Astrocyte of the cerebellum (primary cell): Measurements from ENCODE around the gene ARHGEF28.
A peak's percentile ranks its signal among the peaks of the same experiment; 100 is the strongest.

ENCODE experiments used
- DNase-seq: peaks from one replicate; pipeline ENCODE4 v3.0.0-alpha.2; 2011; ENCODE audit warnings: low read depth
- H3K4me3 ChIP-seq: 2 replicates; pipeline ENCODE4 v1.5.1; 2011; ENCODE audit warnings: mild to moderate bottlenecking, low read depth, low read length, moderate library complexity
- CTCF ChIP-seq: IDR thresholded peaks from 2 replicates; pipeline ENCODE4 v1.5.1; 2012; ENCODE audit warnings: low read length, low read depth, moderate library complexity, mild to moderate bottlenecking; ENCODE audit errors: missing control alignments
- in situ Hi-C: cut with HindIII; loops from 2 replicates; pipeline ENCODE4 v1.10.0; 2017; ENCODE audit warnings: low sequenced_read_pairs

Gene ARHGEF28

GRCh38 chr5:73899916-73900315, 273.9 kb downstream of the ARHGEF28 start:
- in situ Hi-C loops, result no loop called here
- TF ChIP-seq CTCF, result no peak
- H3K4me3 ChIP-seq, result no peak overlapping the region
- DNase-seq, result no peak

GRCh38 chr5:73900566-73900965, 274.6 kb downstream of the ARHGEF28 start:
- DNase-seq, result no peak
- H3K4me3 ChIP-seq, result no peak overlapping the region
- in situ Hi-C loops, result no loop called here
- no peak for TF ChIP-seq CTCF

GRCh38 chr5:73901043-73901442, 275.0 kb downstream of the ARHGEF28 start:
- in situ Hi-C loops, result no loop called here
- TF ChIP-seq CTCF, result no peak
- H3K4me3 ChIP-seq, result no peak overlapping the region
- no peak for DNase-seq

- in situ Hi-C loops, result no loop called here
- peak; percentile 12 for TF ChIP-seq CTCF
- H3K4me3 ChIP-seq, result no peak overlapping the region
- DNase-seq, result no peak
Measured at GRCh38 chr5:73901455-73901854, 275.5 kb downstream of the ARHGEF28 start.

GRCh38 chr5:73902327-73903051, 276.5 kb downstream of the ARHGEF28 start:
- peak; percentile 68 for DNase-seq
- in situ Hi-C loops, result no loop called here
- TF ChIP-seq CTCF, result peak; percentile 52
- no peak overlapping the region for H3K4me3 ChIP-seq

- in situ Hi-C loops, result no loop called here
- no peak for DNase-seq
- TF ChIP-seq CTCF, result no peak
- no peak overlapping the region for H3K4me3 ChIP-seq
Measured at GRCh38 chr5:73903169-73903568, 277.2 kb downstream of the ARHGEF28 start.
